Liver (tissue), 9 donors: ENCODE results near the gene SCGB1D1. TPM values are rescaled to one million over a fixed set of nuclear protein-coding genes. Genes with fewer than 3 reads are reported as not detected.

Source experiments
- DNase-seq: peaks from one replicate; pipeline ENCODE4 v3.0.0-alpha.2; 2017; ENCODE audit warnings: low spot score
- H3K27ac ChIP-seq, 2 donors: one replicate each; pipeline ENCODE4 v1.7.0; 2013; ENCODE audit warnings: inconsistent platforms in 2 of 2, low read length in 2 of 2, control low read depth in 1 of 2, low read depth in 1 of 2, mild to moderate bottlenecking in 1 of 2
- H3K27me3 ChIP-seq, 4 donors: one replicate each; pipeline versions ENCODE4 v1.6.1 to v1.7.0; 2013; ENCODE audit warnings: low read length in 3 of 4, inconsistent platforms in 1 of 4, mild to moderate bottlenecking in 1 of 4, moderate library complexity in 1 of 4; ENCODE audit not compliant: control insufficient read depth in 4 of 4, insufficient read depth in 4 of 4
- H3K36me3 ChIP-seq, 4 donors: one replicate each; pipeline versions ENCODE4 v1.6.1 to v1.7.0; 2013; ENCODE audit warnings: low read length in 3 of 4, mild to moderate bottlenecking in 3 of 4, low read depth in 1 of 4, moderate library complexity in 1 of 4; ENCODE audit not compliant: control insufficient read depth in 4 of 4, insufficient read depth in 3 of 4
- H3K4me1 ChIP-seq, 4 donors: one replicate each; pipeline versions ENCODE4 v1.6.1 to v1.7.0; 2013; ENCODE audit warnings: low read length in 3 of 4, mild to moderate bottlenecking in 3 of 4, moderate library complexity in 1 of 4; ENCODE audit not compliant: control insufficient read depth in 4 of 4, insufficient read depth in 4 of 4
- H3K4me3 ChIP-seq, 3 donors: one replicate each; pipeline versions ENCODE4 v1.6.1 to v1.7.0; 2013; ENCODE audit warnings: low read length in 3 of 3, control low read depth in 1 of 3, low read depth in 1 of 3, mild to moderate bottlenecking in 1 of 3
- H3K9ac ChIP-seq, 2 donors: one replicate each; pipeline ENCODE4 v1.7.0; 2013; ENCODE audit warnings: low read length in 2 of 2, mild to moderate bottlenecking in 2 of 2, moderate library complexity in 2 of 2, control low read depth in 1 of 2, low read depth in 1 of 2
- H3K9me3 ChIP-seq, 4 donors: one replicate each; pipeline versions ENCODE4 v1.6.1 to v1.7.0; 2013; ENCODE audit warnings: low read length in 3 of 4; ENCODE audit not compliant: control insufficient read depth in 4 of 4
- ATF3 ChIP-seq: IDR thresholded peaks from 2 replicates; pipeline ENCODE4 v1.6.1; 2016; ENCODE audit warnings: antibody characterized with exemption
- EGR1 ChIP-seq, 2 donors: IDR thresholded peaks; 2 replicates each; pipeline ENCODE4 v1.6.1; 2016 to 2018; ENCODE audit warnings: antibody characterized with exemption in 2 of 2, low read depth in 2 of 2
- FOXA1 ChIP-seq: IDR thresholded peaks from 2 replicates; pipeline ENCODE4 v1.6.1; 2016; ENCODE audit warnings: antibody characterized with exemption
- HNF4A ChIP-seq, 2 donors: conservative IDR thresholded peaks; 2 replicates each; pipeline ENCODE4 v1.6.1; 2016; ENCODE audit warnings: antibody characterized with exemption in 2 of 2, mild to moderate bottlenecking in 2 of 2
- JUND ChIP-seq, 2 donors: IDR thresholded peaks; 2 replicates each; pipeline ENCODE4 v1.6.1; 2016; ENCODE audit warnings: antibody characterized with exemption in 2 of 2
- MAX ChIP-seq: IDR thresholded peaks from 2 replicates; pipeline ENCODE4 v1.6.1; 2016; ENCODE audit warnings: antibody characterized with exemption
- RAD21 ChIP-seq, 2 donors: IDR thresholded peaks; 2 replicates each; pipeline ENCODE4 v1.6.1; 2016; ENCODE audit warnings: antibody characterized with exemption in 2 of 2, mild to moderate bottlenecking in 2 of 2
- REST ChIP-seq: IDR thresholded peaks from 2 replicates; pipeline ENCODE4 v1.6.1; 2016; ENCODE audit warnings: antibody characterized with exemption, mild to moderate bottlenecking
- RXRA ChIP-seq, 2 donors: IDR thresholded peaks; 2 replicates each; pipeline ENCODE4 v1.6.1; 2017 to 2018; ENCODE audit warnings: antibody characterized with exemption in 2 of 2, mild to moderate bottlenecking in 1 of 2
- SP1 ChIP-seq: IDR thresholded peaks from 2 replicates; pipeline ENCODE4 v1.6.1; 2018; ENCODE audit warnings: antibody characterized with exemption, mild to moderate bottlenecking
- TAF1 ChIP-seq: conservative IDR thresholded peaks from 2 replicates; pipeline ENCODE4 v1.6.1; 2016; ENCODE audit warnings: antibody characterized with exemption, mild to moderate bottlenecking
- ZBTB33 ChIP-seq: IDR thresholded peaks from 2 replicates; pipeline ENCODE4 v1.6.1; 2016; ENCODE audit warnings: antibody characterized with exemption
- WGBS: extraction: QIAGEN DNeasy Blood & Tissue Kit; methylation state at CpG from one replicate; pipeline ENCODE4 v1.1.7; 2013; 5-methylcytosine and 5-hydroxymethylcytosine counted together
- polyA plus RNA-seq, 2 donors: library from polyadenylated mRNA; stranded (reverse) in 1 of 2; unstranded in 1 of 2; fragments of 200-250 nt in 1 of 2; fragments of >200 nt in 1 of 2; fragmentation: Nextera tagmentation in 1 of 2; extraction: Ambion mirVana in 1 of 2; gene quantifications; one replicate each; pipeline versions ENCODE4 v1.2.1 to v1.2.3, GENCODE V29; 2013 to 2015
- total RNA-seq, 2 donors: library from RNA; depleted of rRNA; stranded (reverse); fragments of >200 nt; gene quantifications; one replicate each; pipeline ENCODE4 v1.2.3, GENCODE V29; 2014
- TF ChIP-seq, protein P1 (sequence below): fragments of 150-350 bp; IDR thresholded peaks from 2 replicates; pipeline ENCODE4 v1.5.1; 2017; ENCODE audit warnings: improper control_type of control experiment, low read depth, low read length; ENCODE audit not compliant: missing input control
- donor health status: healthy.
- donor health status: healthy.
- donor health status: healthy.
- donor health status: healthy.
- donor health status: healthy.

Gene SCGB1D1
- total and polyA plus RNA-seq, 4 donors = not detected

- Histone ChIP-seq H3K36me3 (no peaks in the 10 kb centered on the region), H3K9me3 (no peaks in the 10 kb centered on the region), H3K4me1 (no peaks in the 10 kb centered on the region), H3K27ac (no peak overlapping the region), H3K27me3 (peaks cover 0 to 4% (median 2%) of the 10 kb centered on the region in 4 donors), H3K4me3 (no peak overlapping the region), H3K9ac (no peak overlapping the region)
- WGBS = 77% methylated on average over 4 of the region's 4 CpGs
- no peak for DNase-seq
- TF ChIP-seq RAD21 (IDR thresholded peaks at IDR 0.05) = no peak
- TF ChIP-seq REST = no peak
- no peak for TF ChIP-seq ZBTB33
- TF ChIP-seq SP1 = no peak
- no peak for TF ChIP-seq EGR1 (IDR thresholded peaks at IDR 0.05; ENCODE audit: low read depth in 2 of 2)
- TF ChIP-seq JUND (IDR thresholded peaks at IDR 0.05) = no peak
- TF ChIP-seq MAX = no peak
- TF ChIP-seq ATF3 = no peak
- TF ChIP-seq, protein P1, sequence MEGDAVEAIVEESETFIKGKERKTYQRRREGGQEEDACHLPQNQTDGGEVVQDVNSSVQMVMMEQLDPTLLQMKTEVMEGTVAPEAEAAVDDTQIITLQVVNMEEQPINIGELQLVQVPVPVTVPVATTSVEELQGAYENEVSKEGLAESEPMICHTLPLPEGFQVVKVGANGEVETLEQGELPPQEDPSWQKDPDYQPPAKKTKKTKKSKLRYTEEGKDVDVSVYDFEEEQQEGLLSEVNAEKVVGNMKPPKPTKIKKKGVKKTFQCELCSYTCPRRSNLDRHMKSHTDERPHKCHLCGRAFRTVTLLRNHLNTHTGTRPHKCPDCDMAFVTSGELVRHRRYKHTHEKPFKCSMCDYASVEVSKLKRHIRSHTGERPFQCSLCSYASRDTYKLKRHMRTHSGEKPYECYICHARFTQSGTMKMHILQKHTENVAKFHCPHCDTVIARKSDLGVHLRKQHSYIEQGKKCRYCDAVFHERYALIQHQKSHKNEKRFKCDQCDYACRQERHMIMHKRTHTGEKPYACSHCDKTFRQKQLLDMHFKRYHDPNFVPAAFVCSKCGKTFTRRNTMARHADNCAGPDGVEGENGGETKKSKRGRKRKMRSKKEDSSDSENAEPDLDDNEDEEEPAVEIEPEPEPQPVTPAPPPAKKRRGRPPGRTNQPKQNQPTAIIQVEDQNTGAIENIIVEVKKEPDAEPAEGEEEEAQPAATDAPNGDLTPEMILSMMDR = no peak
- TF ChIP-seq FOXA1 = no peak
- TF ChIP-seq TAF1 = no peak
- TF ChIP-seq RXRA (IDR thresholded peaks at IDR 0.05) = no peak
Measured at GRCh38 chr11:62238151-62238550, 48.1 kb downstream of the SCGB1D1 start.

DNA sequence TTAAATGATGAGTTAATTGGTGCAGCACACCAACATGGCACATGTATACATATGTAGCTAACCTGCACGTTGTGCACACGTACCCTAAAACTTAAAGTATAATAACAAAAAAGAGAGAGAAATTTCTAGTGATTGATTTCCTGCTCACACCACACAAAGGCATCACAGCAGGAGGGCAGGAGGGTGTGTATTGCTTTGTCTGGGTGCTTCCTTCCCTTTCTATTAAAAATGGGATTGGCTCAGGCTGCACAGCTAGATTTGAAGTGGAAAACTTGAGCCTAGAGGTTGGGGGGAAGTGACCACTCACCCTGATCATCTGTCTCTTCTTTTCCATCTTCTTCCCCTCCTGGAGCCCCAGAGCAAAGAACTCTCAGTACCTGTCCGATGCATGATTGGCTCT is 51.1 kb downstream of the SCGB1D1 start:
- TF ChIP-seq RAD21 (IDR thresholded peaks at IDR 0.05) = no peak
- no peak for TF ChIP-seq MAX
- TF ChIP-seq ZBTB33 = no peak
- TF ChIP-seq HNF4A (conservative IDR thresholded peaks at IDR 0.05) = no peak
- no peaks in the 10 kb centered on the region for H3K27me3 ChIP-seq
- no peak for DNase-seq
- 81% methylated on average over 3 of the region's 3 CpGs for WGBS
- no peak overlapping the region for H3K27ac ChIP-seq
- no peak overlapping the region for H3K9ac ChIP-seq
- H3K9me3 ChIP-seq = no peaks in the 10 kb centered on the region
- H3K4me3 ChIP-seq = no peak overlapping the region
- H3K36me3 ChIP-seq = no peaks in the 10 kb centered on the region
- no peaks in the 10 kb centered on the region for H3K4me1 ChIP-seq
